Stimulated activated naive CD8-positive, alpha-beta T cell treated with anti-CD3 and anti-CD28 coated beads, Interleukin-15, Interleukin-2, amounts not matched to agents 100 ng/mL and 50 ng/mL, for 24 hours (primary cell): Measurements from ENCODE around the gene NCAM1.
A peak's percentile ranks its signal among the peaks of the same experiment; 100 is the strongest.

ENCODE experiments used
- H3K27ac Mint-ChIP-seq: one replicate; pipeline ENCODE4 v1.8.0; 2021; ENCODE audit warnings: mild to moderate bottlenecking, mixed read lengths
- H3K27me3 Mint-ChIP-seq: one replicate; pipeline ENCODE4 v1.8.0; 2021; ENCODE audit warnings: mixed read lengths
- H3K36me3 Mint-ChIP-seq: one replicate; pipeline ENCODE4 v1.8.0; 2021; ENCODE audit warnings: low read depth, mixed read lengths
- H3K4me1 Mint-ChIP-seq: one replicate; pipeline ENCODE4 v1.8.0; 2021; ENCODE audit warnings: low read depth, mixed read lengths
- H3K4me3 Mint-ChIP-seq: one replicate; pipeline ENCODE4 v1.8.0; 2021; ENCODE audit warnings: mild to moderate bottlenecking, mixed read lengths
- H3K9me3 Mint-ChIP-seq: one replicate; pipeline ENCODE4 v1.8.0; 2021; ENCODE audit warnings: mixed read lengths

Gene NCAM1

GRCh38 chr11:113222241-113222640 is 261.0 kb downstream of the NCAM1 start:
- H3K4me3 Mint-ChIP-seq = no peak overlapping the region
- peaks cover 9% of the 10 kb centered on the region for H3K9me3 Mint-ChIP-seq
- H3K4me1 Mint-ChIP-seq = no peaks in the 10 kb centered on the region
- no peak overlapping the region for H3K27ac Mint-ChIP-seq
- peaks cover 17% of the 10 kb centered on the region for H3K27me3 Mint-ChIP-seq
- no peaks in the 10 kb centered on the region for H3K36me3 Mint-ChIP-seq

- H3K4me1 Mint-ChIP-seq = no peaks in the 10 kb centered on the region
- H3K27ac Mint-ChIP-seq = no peak overlapping the region
- no peaks in the 10 kb centered on the region for H3K36me3 Mint-ChIP-seq
- no peak overlapping the region for H3K4me3 Mint-ChIP-seq
- no peaks in the 10 kb centered on the region for H3K9me3 Mint-ChIP-seq
- H3K27me3 Mint-ChIP-seq = peaks cover 8% of the 10 kb centered on the region
Observed at GRCh38 chr11:113234888-113235287, 273.7 kb downstream of the NCAM1 start.

- peaks cover 20% of the 10 kb centered on the region for H3K27me3 Mint-ChIP-seq
- no peak overlapping the region for H3K4me3 Mint-ChIP-seq
- H3K9me3 Mint-ChIP-seq = no peaks in the 10 kb centered on the region
- no peaks in the 10 kb centered on the region for H3K36me3 Mint-ChIP-seq
- no peak overlapping the region for H3K27ac Mint-ChIP-seq
- H3K4me1 Mint-ChIP-seq = no peaks in the 10 kb centered on the region
Observed at GRCh38 chr11:113237261-113237660, 276.0 kb downstream of the NCAM1 start.

GRCh38 chr11:113238721-113239120 is 277.5 kb downstream of the NCAM1 start:
- H3K9me3 Mint-ChIP-seq = no peaks in the 10 kb centered on the region
- H3K27ac Mint-ChIP-seq = no peak overlapping the region
- peaks cover 11% of the 10 kb centered on the region for H3K4me1 Mint-ChIP-seq
- no peaks in the 10 kb centered on the region for H3K36me3 Mint-ChIP-seq
- H3K27me3 Mint-ChIP-seq = peaks cover 31% of the 10 kb centered on the region
- H3K4me3 Mint-ChIP-seq = no peak overlapping the region

- Mint-ChIP-seq H3K27me3 (peaks cover 42% of the 10 kb centered on the region), H3K9me3 (no peaks in the 10 kb centered on the region), H3K36me3 (no peaks in the 10 kb centered on the region), H3K4me1 (peaks cover 11% of the 10 kb centered on the region), H3K27ac (no peak overlapping the region), H3K4me3 (no peak overlapping the region)
Observed at GRCh38 chr11:113240389-113240788, 279.2 kb downstream of the NCAM1 start.

GRCh38 chr11:113240790-113241635 is 279.8 kb downstream of the NCAM1 start:
- Mint-ChIP-seq H3K27me3 (peaks cover 44% of the 10 kb centered on the region), H3K4me3 (no peak overlapping the region), H3K36me3 (no peaks in the 10 kb centered on the region), H3K27ac (no peak overlapping the region), H3K4me1 (peaks cover 11% of the 10 kb centered on the region), H3K9me3 (no peaks in the 10 kb centered on the region)

GRCh38 chr11:113241636-113242054 is 280.4 kb downstream of the NCAM1 start:
- Mint-ChIP-seq H3K9me3 (no peaks in the 10 kb centered on the region), H3K4me3 (no peak overlapping the region), H3K27ac (no peak overlapping the region), H3K4me1 (peaks cover 11% of the 10 kb centered on the region), H3K36me3 (no peaks in the 10 kb centered on the region), H3K27me3 (peaks cover 47% of the 10 kb centered on the region)

- Mint-ChIP-seq H3K4me1 (peaks cover 11% of the 10 kb centered on the region), H3K27me3 (peaks cover 48% of the 10 kb centered on the region), H3K9me3 (no peaks in the 10 kb centered on the region), H3K27ac (no peak overlapping the region), H3K36me3 (no peaks in the 10 kb centered on the region), H3K4me3 (no peak overlapping the region)
Observed at GRCh38 chr11:113242060-113242459, 280.8 kb downstream of the NCAM1 start.

- Mint-ChIP-seq H3K27ac (no peak overlapping the region), H3K9me3 (no peaks in the 10 kb centered on the region), H3K27me3 (peaks cover 56% of the 10 kb centered on the region), H3K36me3 (no peaks in the 10 kb centered on the region), H3K4me3 (peak overlapping the region; percentile 52), H3K4me1 (peaks cover 11% of the 10 kb centered on the region)
Observed at GRCh38 chr11:113242767-113243397, 281.7 kb downstream of the NCAM1 start.

- no peak overlapping the region for H3K4me3 Mint-ChIP-seq
- peaks cover 56% of the 10 kb centered on the region for H3K27me3 Mint-ChIP-seq
- H3K27ac Mint-ChIP-seq = no peak overlapping the region
Observed at GRCh38 chr11:113243696-113244095, 282.5 kb downstream of the NCAM1 start.

GRCh38 chr11:113245216-113245615 is 284.0 kb downstream of the NCAM1 start:
- Mint-ChIP-seq H3K4me1 (peaks cover 15% of the 10 kb centered on the region), H3K4me3 (no peak overlapping the region), H3K9me3 (no peaks in the 10 kb centered on the region), H3K27ac (no peak overlapping the region), H3K27me3 (peaks cover 50% of the 10 kb centered on the region), H3K36me3 (no peaks in the 10 kb centered on the region)

More at GRCh38 chr11:113243696-113244095, 282.5 kb downstream of the NCAM1 start:
- H3K9me3 Mint-ChIP-seq = no peaks in the 10 kb centered on the region
- H3K4me1 Mint-ChIP-seq = peaks cover 11% of the 10 kb centered on the region
- no peaks in the 10 kb centered on the region for H3K36me3 Mint-ChIP-seq

- H3K36me3 Mint-ChIP-seq = no peaks in the 10 kb centered on the region
- no peaks in the 10 kb centered on the region for H3K9me3 Mint-ChIP-seq
- peaks cover 44% of the 10 kb centered on the region for H3K27me3 Mint-ChIP-seq
- H3K4me1 Mint-ChIP-seq = peaks cover 15% of the 10 kb centered on the region
- no peak overlapping the region for H3K4me3 Mint-ChIP-seq
- H3K27ac Mint-ChIP-seq = no peak overlapping the region
Observed at GRCh38 chr11:113247221-113247620, 286.0 kb downstream of the NCAM1 start.

- peaks cover 39% of the 10 kb centered on the region for H3K27me3 Mint-ChIP-seq
- H3K4me3 Mint-ChIP-seq = no peak overlapping the region
Observed at GRCh38 chr11:113247966-113248365, 286.7 kb downstream of the NCAM1 start.

GRCh38 chr11:113248702-113249490 is 287.7 kb downstream of the NCAM1 start:
- H3K27ac Mint-ChIP-seq = no peak overlapping the region
- peaks cover 4% of the 10 kb centered on the region for H3K4me1 Mint-ChIP-seq
- no peaks in the 10 kb centered on the region for H3K9me3 Mint-ChIP-seq
- H3K36me3 Mint-ChIP-seq = no peaks in the 10 kb centered on the region
- peaks cover 31% of the 10 kb centered on the region for H3K27me3 Mint-ChIP-seq
- H3K4me3 Mint-ChIP-seq = no peak overlapping the region

More at GRCh38 chr11:113247966-113248365, 286.7 kb downstream of the NCAM1 start:
- Mint-ChIP-seq H3K9me3 (no peaks in the 10 kb centered on the region), H3K4me1 (peaks cover 10% of the 10 kb centered on the region), H3K36me3 (no peaks in the 10 kb centered on the region), H3K27ac (no peak overlapping the region)

GRCh38 chr11:113249491-113249763 is 288.2 kb downstream of the NCAM1 start:
- Mint-ChIP-seq H3K9me3 (no peaks in the 10 kb centered on the region), H3K4me1 (peaks cover 4% of the 10 kb centered on the region), H3K27ac (no peak overlapping the region), H3K27me3 (peaks cover 27% of the 10 kb centered on the region), H3K36me3 (no peaks in the 10 kb centered on the region), H3K4me3 (no peak overlapping the region)
